H9 (cell line): ENCODE measurements around the gene POU2F1. TPM values are rescaled to one million over a fixed set of nuclear protein-coding genes. Genes with fewer than 3 reads are reported as not detected.

Experiments
- DNase-seq: peaks from one replicate; pipeline ENCODE4 v3.0.0-alpha.2; 2017
- H2AFZ ChIP-seq: one replicate; pipeline ENCODE4 v1.6.1; 2013; ENCODE audit warnings: mild to moderate bottlenecking, low read length, control low read depth, moderate library complexity
- H2AK5ac ChIP-seq: 2 replicates; pipeline ENCODE4 v1.6.1; 2013; ENCODE audit warnings: low read length, control low read depth, mixed read lengths; ENCODE audit not compliant: insufficient read length
- H2BK120ac ChIP-seq: one replicate; pipeline ENCODE4 v1.6.1; 2013; ENCODE audit warnings: low read depth, mild to moderate bottlenecking, low read length, control low read depth, inconsistent platforms; ENCODE audit not compliant: poor library complexity, severe bottlenecking
- H2BK12ac ChIP-seq: 2 replicates; pipeline ENCODE4 v1.6.1; 2013; ENCODE audit warnings: low read length, control low read depth, mixed read lengths, low read depth; ENCODE audit not compliant: insufficient read length
- H2BK15ac ChIP-seq: 2 replicates; pipeline ENCODE4 v1.6.1; 2013; ENCODE audit warnings: low read depth, low read length, control low read depth
- H2BK20ac ChIP-seq: one replicate; pipeline ENCODE4 v1.6.1; 2013; ENCODE audit warnings: low read depth, mild to moderate bottlenecking, low read length, control low read depth, inconsistent platforms; ENCODE audit not compliant: poor library complexity, severe bottlenecking
- H2BK5ac ChIP-seq: 2 replicates; pipeline ENCODE4 v1.6.1; 2013; ENCODE audit warnings: low read length, control low read depth, mixed read lengths; ENCODE audit not compliant: insufficient read length
- H3K14ac ChIP-seq: 2 replicates; pipeline ENCODE4 v1.6.1; 2013; ENCODE audit warnings: low read length, control low read depth; ENCODE audit not compliant: insufficient read depth
- H3K18ac ChIP-seq: 2 replicates; pipeline ENCODE4 v1.6.1; 2013; ENCODE audit warnings: low read depth, mild to moderate bottlenecking, mixed read lengths, low read length, control low read depth; ENCODE audit not compliant: insufficient read length
- H3K23ac ChIP-seq: 2 replicates; pipeline ENCODE4 v1.6.1; 2013; ENCODE audit warnings: low read length, control low read depth, mixed read lengths, low read depth; ENCODE audit not compliant: insufficient read length
- H3K23me2 ChIP-seq: 2 replicates; pipeline ENCODE4 v1.6.1; 2013; ENCODE audit warnings: low read depth, mild to moderate bottlenecking, mixed read lengths, low read length, control low read depth; ENCODE audit not compliant: insufficient read length, poor library complexity, severe bottlenecking
- H3K27ac ChIP-seq: 2 replicates; pipeline ENCODE4 v1.5.1; 2013; ENCODE audit warnings: low read length, control low read depth, mixed read lengths, low read depth; ENCODE audit not compliant: insufficient read length
- H3K27me3 ChIP-seq: 2 replicates; pipeline ENCODE4 v1.6.1; 2013; ENCODE audit warnings: low read length, control low read depth, inconsistent platforms; ENCODE audit not compliant: insufficient read depth
- H3K4ac ChIP-seq: 2 replicates; pipeline ENCODE4 v1.6.1; 2013; ENCODE audit warnings: low read depth, mild to moderate bottlenecking, control low read depth, inconsistent platforms, low read length, moderate library complexity
- H3K4me1 ChIP-seq: 2 replicates; pipeline ENCODE4 v1.6.1; 2013; ENCODE audit warnings: low read length, control low read depth, inconsistent platforms; ENCODE audit not compliant: insufficient read depth
- H3K4me2 ChIP-seq: 2 replicates; pipeline ENCODE4 v1.6.1; 2013; ENCODE audit warnings: low read length, control low read depth, mixed read lengths; ENCODE audit not compliant: insufficient read length, insufficient read depth
- H3K56ac ChIP-seq: 2 replicates; pipeline ENCODE4 v1.6.1; 2013; ENCODE audit warnings: low read depth, mild to moderate bottlenecking, mixed read lengths, low read length, control low read depth; ENCODE audit not compliant: insufficient read length
- H3K79me1 ChIP-seq: 2 replicates; pipeline ENCODE4 v1.6.1; 2013; ENCODE audit warnings: low read depth, mild to moderate bottlenecking, moderate library complexity, low read length, control low read depth, inconsistent platforms; ENCODE audit not compliant: insufficient read depth, poor library complexity, severe bottlenecking
- H3K79me2 ChIP-seq: 2 replicates; pipeline ENCODE4 v1.6.1; 2013; ENCODE audit warnings: low read length, control low read depth, inconsistent platforms; ENCODE audit not compliant: insufficient read depth
- H3K9ac ChIP-seq: 2 replicates; pipeline ENCODE4 v1.6.1; 2013; ENCODE audit warnings: low read length, control low read depth, mixed read lengths; ENCODE audit not compliant: insufficient read length; ENCODE audit errors: extremely low read depth
- H3K9me3 ChIP-seq: one replicate; pipeline ENCODE4 v1.6.1; 2013; ENCODE audit warnings: low read depth, low read length, inconsistent platforms; ENCODE audit not compliant: control insufficient read depth
- H3T11ph ChIP-seq: one replicate; pipeline ENCODE4 v1.6.1; 2013; ENCODE audit warnings: mild to moderate bottlenecking, low read length, control low read depth, inconsistent platforms
- H4K20me1 ChIP-seq: one replicate; pipeline ENCODE4 v1.6.1; 2013; ENCODE audit not compliant: control insufficient read depth, insufficient read length, insufficient read depth
- H4K5ac ChIP-seq: 2 replicates; pipeline ENCODE4 v1.6.1; 2013; ENCODE audit warnings: low read depth, mild to moderate bottlenecking, mixed read lengths, low read length, control low read depth; ENCODE audit not compliant: insufficient read length
- H4K8ac ChIP-seq: replicated peaks from 2 replicates; pipeline ENCODE4 v1.6.1; 2013; ENCODE audit warnings: low read length, control low read depth, mixed read lengths, low read depth; ENCODE audit not compliant: insufficient read length
- H4K91ac ChIP-seq: 2 replicates; pipeline ENCODE4 v1.6.1; 2013; ENCODE audit warnings: low read depth, mild to moderate bottlenecking, moderate library complexity, mixed read lengths, low read length, control low read depth; ENCODE audit not compliant: insufficient read length
- H3K27ac Mint-ChIP-seq, 3 experiments: 2 replicates in 2 of 3; 3 replicates in 1 of 3; pipeline ENCODE4 v1.8.0; 2020 to 2021; ENCODE audit warnings: mixed read lengths in 3 of 3, mild to moderate bottlenecking in 1 of 3, moderate library complexity in 1 of 3
- H3K27me3 Mint-ChIP-seq: 2 replicates; pipeline ENCODE4 v1.8.0; 2021; ENCODE audit warnings: low read depth, mild to moderate bottlenecking, moderate library complexity, mixed read lengths
- H3K36me3 Mint-ChIP-seq, 3 experiments: 2 replicates in 2 of 3; 3 replicates in 1 of 3; pipeline ENCODE4 v1.8.0; 2020 to 2021; ENCODE audit warnings: low read depth in 3 of 3, mixed read lengths in 3 of 3; ENCODE audit not compliant: insufficient read depth in 1 of 3
- H3K4me1 Mint-ChIP-seq, 2 experiments: 2 replicates each; pipeline ENCODE4 v1.8.0; 2020; ENCODE audit warnings: mixed read lengths in 2 of 2
- H3K4me3 Mint-ChIP-seq, 2 experiments: 2 replicates in 1 of 2; 3 replicates in 1 of 2; pipeline ENCODE4 v1.8.0; 2020 to 2021; ENCODE audit warnings: mild to moderate bottlenecking in 2 of 2, mixed read lengths in 2 of 2, moderate library complexity in 1 of 2
- H3K9me3 Mint-ChIP-seq, 2 experiments: 2 replicates in 1 of 2; 3 replicates in 1 of 2; pipeline ENCODE4 v1.8.0; 2020; ENCODE audit warnings: mild to moderate bottlenecking in 2 of 2, mixed read lengths in 2 of 2, moderate library complexity in 1 of 2
- whole genome bisulfite sequencing: extraction: QIAGEN DNeasy Blood & Tissue Kit; methylation state at CpG from one replicate; pipeline ENCODE4 v1.1.7; 2013; ENCODE audit warnings: missing lambda C conversion rate, low lambda C conversion rate, mixed read lengths; ENCODE audit not compliant: insufficient read length; ENCODE audit errors: extremely low coverage; 5-methylcytosine and 5-hydroxymethylcytosine counted together
- total RNA-seq: library from RNA; stranded (reverse); gene quantifications from 2 replicates; pipeline ENCODE4 v1.2.1, GENCODE V29; 2021
- TF ChIP-seq, protein P1 (sequence below): fragments of 200-600 bp; sonication (generic); conservative IDR thresholded peaks from 3 replicates; pipeline ENCODE4 v1.8.0; 2021; ENCODE audit warnings: antibody characterized with exemption, mild to moderate bottlenecking

Gene POU2F1
- total RNA-seq, 1 experiment from 2014 or later = 62.5 TPM

DNA sequence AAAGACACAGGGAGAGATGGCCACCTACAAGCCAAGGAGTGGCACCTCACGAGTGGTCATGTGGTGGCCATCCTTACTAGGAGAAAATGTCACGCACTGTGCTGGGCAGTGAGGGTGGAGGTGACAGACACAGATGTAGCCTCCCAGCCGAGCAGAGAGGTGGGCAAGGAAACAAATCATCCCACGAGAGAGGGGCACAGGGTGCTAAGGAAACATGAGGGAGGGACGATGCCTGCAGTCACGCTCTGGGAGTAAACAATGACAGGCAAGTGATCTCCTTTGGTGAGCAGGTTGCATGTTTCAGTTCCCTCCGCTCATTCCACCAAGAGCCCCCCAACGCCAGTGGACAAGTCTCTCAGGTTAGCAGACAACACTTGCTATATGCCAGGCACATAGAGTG, 231.8 kb downstream of the POU2F1 start:
- no peak for DNase-seq
- no peak overlapping the region for H3K56ac ChIP-seq
- TF ChIP-seq, protein P1, sequence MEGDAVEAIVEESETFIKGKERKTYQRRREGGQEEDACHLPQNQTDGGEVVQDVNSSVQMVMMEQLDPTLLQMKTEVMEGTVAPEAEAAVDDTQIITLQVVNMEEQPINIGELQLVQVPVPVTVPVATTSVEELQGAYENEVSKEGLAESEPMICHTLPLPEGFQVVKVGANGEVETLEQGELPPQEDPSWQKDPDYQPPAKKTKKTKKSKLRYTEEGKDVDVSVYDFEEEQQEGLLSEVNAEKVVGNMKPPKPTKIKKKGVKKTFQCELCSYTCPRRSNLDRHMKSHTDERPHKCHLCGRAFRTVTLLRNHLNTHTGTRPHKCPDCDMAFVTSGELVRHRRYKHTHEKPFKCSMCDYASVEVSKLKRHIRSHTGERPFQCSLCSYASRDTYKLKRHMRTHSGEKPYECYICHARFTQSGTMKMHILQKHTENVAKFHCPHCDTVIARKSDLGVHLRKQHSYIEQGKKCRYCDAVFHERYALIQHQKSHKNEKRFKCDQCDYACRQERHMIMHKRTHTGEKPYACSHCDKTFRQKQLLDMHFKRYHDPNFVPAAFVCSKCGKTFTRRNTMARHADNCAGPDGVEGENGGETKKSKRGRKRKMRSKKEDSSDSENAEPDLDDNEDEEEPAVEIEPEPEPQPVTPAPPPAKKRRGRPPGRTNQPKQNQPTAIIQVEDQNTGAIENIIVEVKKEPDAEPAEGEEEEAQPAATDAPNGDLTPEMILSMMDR = no peak
- H3K27ac ChIP-seq = no peak overlapping the region
- H3K27ac Mint-ChIP-seq = no peak overlapping the region
- no peak overlapping the region for H2BK12ac ChIP-seq
- no peak overlapping the region for H4K5ac ChIP-seq
- H3K79me1 ChIP-seq = no peaks in the 10 kb centered on the region
- no CpG with 5 or more reads among the region's 8 CpGs for WGBS
- no peak overlapping the region for H3K14ac ChIP-seq
- no peak overlapping the region for H4K91ac ChIP-seq
- no peak overlapping the region for H2BK120ac ChIP-seq
- H2BK20ac ChIP-seq = no peak overlapping the region
- H3K79me2 ChIP-seq = no peaks in the 10 kb centered on the region
- no peaks in the 10 kb centered on the region for H3K9me3 ChIP-seq
- peaks cover 7% of the 10 kb centered on the region; the same call in 1 of the 2 replicates for H3K27me3 ChIP-seq
- no peaks in the 10 kb centered on the region for H3K9me3 Mint-ChIP-seq
- H4K20me1 ChIP-seq = no peaks in the 10 kb centered on the region
- peaks cover 22 to 24% of the 10 kb centered on the region in 2 experiments for H3K4me1 Mint-ChIP-seq
- no peak overlapping the region for H3K18ac ChIP-seq
- no peak overlapping the region for H3K4me3 Mint-ChIP-seq
- H3K4me1 ChIP-seq = no peaks in the 10 kb centered on the region; the same call in 1 of the 2 replicates
- no peaks in the 10 kb centered on the region for H3K36me3 Mint-ChIP-seq
- H2BK5ac ChIP-seq = no peak overlapping the region
- H3K23me2 ChIP-seq = peaks cover 8% of the 10 kb centered on the region
- no peak overlapping the region for H3K9ac ChIP-seq
- no peak overlapping the region for H3T11ph ChIP-seq
- no peak overlapping the region for H3K4me2 ChIP-seq
- H2BK15ac ChIP-seq = no peak overlapping the region
- H3K23ac ChIP-seq = no peak overlapping the region
- H3K4ac ChIP-seq = no peak overlapping the region
- H3K27me3 Mint-ChIP-seq = peaks cover 44% of the 10 kb centered on the region
- H2AFZ ChIP-seq = no peak overlapping the region
- no peak overlapping the region for H4K8ac ChIP-seq
- no peak overlapping the region for H2AK5ac ChIP-seq
